Measurements from ENCODE around the gene TP53TG3. TPM values are rescaled to one million over a fixed set of nuclear protein-coding genes. Genes with fewer than 3 reads are reported as not detected.
"Not testable (repeated sequence)": the region's sequence is repeated elsewhere in the genome, so short reads cannot be mapped to it uniquely, and the experiment has no call there.

Gene TP53TG3
- not detected in 2 replicates for total RNA-seq

- intact Hi-C loops (cut with micrococcal nuclease): not testable (repeated sequence)
Measured at GRCh38 chr16:32676065-32676464, at the start of gene TP53TG3. Gene TP53TG3 (minus strand): TSS chr16:32676165. CDS start chr16:32676097, 68 bp downstream.

GRCh38 chr16:32650876-32651275 lies 25.1 kb downstream of the TP53TG3 start:
- intact Hi-C loops (cut with micrococcal nuclease): not testable (repeated sequence)

GRCh38 chr16:32647562-32647961 lies 28.4 kb downstream of the TP53TG3 start:
- intact Hi-C loops (cut with micrococcal nuclease): not testable (repeated sequence)

DNA sequence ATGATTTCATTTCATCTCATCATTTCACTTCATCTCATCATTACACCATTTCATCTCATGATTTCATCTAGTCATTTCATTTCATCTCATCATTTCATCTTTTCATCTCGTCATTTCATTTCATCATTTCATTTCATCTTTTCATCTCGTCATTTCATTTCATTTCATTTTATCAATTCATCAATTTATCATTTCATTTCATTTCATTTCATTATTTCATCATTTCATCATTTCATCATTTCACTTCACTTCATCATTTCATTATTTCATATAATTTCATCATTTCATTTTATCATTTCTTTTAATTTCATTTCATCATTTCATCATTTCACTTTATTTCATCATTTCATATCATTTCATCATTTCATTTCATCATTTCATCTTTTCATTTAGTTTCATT lies 29.2 kb downstream of the TP53TG3 start:
- intact Hi-C loops (cut with micrococcal nuclease): not testable (repeated sequence)

DNA sequence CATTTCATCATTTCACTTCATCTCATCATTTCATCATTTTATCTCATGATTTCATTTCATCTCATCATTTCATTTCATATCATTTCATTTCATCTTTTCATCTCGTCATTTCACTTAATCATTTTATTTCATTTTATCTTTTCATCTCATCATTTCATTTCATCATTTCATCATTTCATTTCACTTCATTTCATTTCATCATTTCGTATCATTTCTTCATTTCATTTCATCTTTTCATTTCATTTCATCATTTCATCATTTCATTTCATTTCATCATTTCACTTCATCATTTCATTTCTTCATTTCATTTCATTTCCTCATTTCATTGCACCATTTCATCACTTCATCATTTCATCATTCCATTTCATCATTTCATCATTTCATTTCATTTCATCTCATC lies 29.8 kb downstream of the TP53TG3 start:
- intact Hi-C loops (cut with micrococcal nuclease): not testable (repeated sequence)

DNA sequence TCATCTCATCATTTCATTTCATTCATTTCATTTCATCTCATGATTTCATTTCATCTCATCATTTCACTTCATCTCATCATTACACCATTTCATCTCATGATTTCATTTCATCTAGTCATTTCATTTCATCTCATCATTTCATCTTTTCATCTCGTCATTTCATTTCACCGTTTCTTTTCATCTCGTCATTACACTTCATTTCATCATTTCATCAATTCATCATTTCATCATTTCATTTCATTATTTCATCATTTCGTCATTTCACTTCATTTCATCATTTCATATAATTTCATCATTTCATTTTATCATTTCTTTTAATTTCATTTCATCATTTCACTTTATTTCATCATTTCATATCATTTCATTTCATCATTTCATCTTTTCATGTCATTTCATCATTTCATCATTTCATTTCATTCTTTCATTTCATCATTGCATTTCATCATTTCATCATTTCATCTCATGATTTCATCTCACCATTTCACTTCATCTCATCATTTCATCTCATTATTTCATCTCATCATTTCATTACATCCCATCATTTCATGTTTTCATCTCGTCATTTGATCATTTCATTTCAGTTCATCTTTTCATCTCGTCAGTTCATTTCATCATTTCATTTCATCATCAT lies 30.6 kb downstream of the TP53TG3 start:
- intact Hi-C loops (cut with micrococcal nuclease): not testable (repeated sequence)

- intact Hi-C loops (cut with micrococcal nuclease): not testable (repeated sequence)
Measured at GRCh38 chr16:32644715-32645114, 31.2 kb downstream of the TP53TG3 start.

- intact Hi-C loops (cut with micrococcal nuclease): not testable (repeated sequence)
Measured at GRCh38 chr16:32637614-32638013, 38.4 kb downstream of the TP53TG3 start.

DNA sequence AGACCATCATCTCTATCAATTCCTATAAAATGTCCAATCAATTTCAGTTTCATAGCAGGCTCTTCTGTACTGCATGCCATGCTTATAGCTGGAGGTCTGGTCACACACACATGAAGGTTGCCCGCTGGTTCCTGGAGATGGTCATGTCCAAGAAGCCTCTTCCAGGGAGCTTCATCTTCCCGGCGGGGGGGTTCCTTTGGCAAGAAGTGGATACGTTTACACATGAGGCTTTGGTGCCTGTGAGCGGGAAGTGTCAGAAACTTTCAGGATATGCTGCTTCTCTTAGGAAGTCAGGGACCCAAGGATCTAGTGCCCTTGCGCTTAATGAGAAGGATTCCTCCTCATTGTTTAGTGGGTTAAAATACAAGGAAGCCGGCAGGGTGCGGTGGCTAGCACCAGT lies 43.9 kb downstream of the TP53TG3 start:
- intact Hi-C loops (cut with micrococcal nuclease): not testable (repeated sequence)

Data from T-helper 2 cell treated with Interferon-gamma antibody and Interleukin-4, amounts not matched to agents 100 ng/mL and 5 ng/mL, for 36 hours (primary cell).